IPS-18c (cell line): ENCODE measurements around the gene TPCN2.

ENCODE experiments used
- H3K4me3 ChIP-seq: 2 replicates; pipeline ENCODE4 v1.7.0; 2013; ENCODE audit warnings: low read depth, mild to moderate bottlenecking, low read length, moderate library complexity; ENCODE audit not compliant: insufficient read depth
- H3K9me3 ChIP-seq: one replicate; pipeline ENCODE4 v1.6.1; 2013; ENCODE audit warnings: mild to moderate bottlenecking, low read length, moderate library complexity; ENCODE audit not compliant: control insufficient read depth, insufficient read depth

The TPCN2 gene

DNA sequence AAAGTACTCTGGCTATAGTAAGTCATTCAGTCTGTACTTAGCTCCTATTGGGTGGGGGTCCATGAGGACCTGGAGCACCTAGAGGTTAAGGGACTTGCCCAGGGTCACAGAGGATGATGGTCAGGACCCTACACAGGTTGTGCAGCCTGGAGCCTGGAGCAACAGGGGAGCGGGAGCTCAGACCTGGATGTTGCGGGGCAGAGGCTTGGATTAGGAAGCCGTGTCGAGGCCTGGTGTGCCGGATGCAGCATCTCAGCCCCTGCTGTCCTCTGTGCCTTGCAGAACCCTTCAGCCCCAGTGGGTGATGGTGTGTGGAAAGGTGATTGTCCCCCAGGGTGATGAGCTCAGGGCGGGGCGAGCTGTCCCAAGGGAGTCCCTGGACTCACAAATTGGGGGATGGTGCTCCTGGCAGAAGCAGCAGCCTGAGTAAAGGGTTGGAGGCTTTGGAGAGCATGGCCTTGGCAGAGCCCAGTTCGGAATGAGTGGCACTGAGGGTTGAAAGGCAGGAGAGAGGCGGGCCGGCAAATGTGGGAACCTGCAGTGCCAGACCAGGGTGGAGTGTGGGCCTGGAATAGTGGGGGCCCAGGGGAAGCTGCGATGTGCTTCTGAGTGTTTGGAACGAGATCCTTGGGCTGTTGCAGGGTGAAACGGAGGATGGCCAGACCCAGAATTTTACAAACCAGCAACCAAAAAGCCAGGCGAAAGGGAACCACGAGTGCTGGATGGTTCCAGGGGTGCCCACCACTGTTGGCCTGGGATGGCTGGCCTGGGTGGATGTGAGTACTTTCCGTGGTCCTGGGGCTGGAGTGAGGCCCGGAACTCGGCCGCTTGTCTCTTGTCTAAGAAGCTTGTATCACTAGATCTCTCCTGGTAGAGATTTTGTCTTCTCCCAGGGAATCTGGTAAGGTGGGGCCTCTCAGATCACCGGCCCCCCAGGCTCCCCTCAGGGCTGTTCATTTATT is 2.9 kb downstream of the TPCN2 start:
- Histone ChIP-seq H3K9me3 (no peaks in the 10 kb centered on the region), H3K4me3 (no peak overlapping the region)

DNA sequence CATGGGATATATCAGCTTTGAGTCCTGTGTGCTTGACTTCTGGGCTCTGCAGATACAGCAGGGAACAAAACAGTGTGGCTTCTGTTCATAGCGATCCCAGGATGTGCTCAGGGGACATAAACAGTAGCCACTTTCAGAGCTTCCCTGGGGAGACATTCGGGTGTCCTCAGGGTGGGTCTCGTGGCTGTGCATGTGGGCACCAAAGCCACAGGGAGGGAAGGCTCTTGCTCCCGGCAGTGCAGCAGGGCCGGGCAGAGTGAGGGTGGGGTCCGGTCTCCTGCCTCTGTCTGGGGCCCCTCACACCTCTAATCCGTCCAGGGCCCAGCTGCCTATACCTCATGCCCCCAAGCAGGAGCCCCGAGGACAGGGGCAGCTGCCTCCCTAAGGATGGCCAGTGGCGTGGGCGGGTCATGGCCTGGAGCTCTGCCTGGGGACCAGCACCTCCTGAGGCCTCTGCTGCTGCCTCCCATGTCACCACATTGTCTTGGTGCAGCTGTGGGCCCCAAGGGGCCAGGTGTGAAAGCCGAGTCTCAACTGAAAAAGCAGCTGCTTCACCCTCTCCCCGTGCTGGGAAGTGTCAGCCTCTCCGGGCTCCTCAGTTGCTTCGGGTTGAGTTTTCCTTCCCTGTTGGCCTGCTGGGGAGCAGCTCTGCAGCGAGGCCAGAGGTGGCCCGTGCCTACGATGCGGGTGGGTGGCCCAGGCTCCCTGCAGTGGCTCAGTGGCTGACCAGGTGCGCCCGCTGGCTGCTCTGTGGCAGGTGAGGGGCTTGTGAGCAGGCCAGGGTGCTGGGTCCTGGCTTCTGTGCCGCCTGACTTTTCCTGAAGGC is 3.8 kb downstream of the TPCN2 start:
- Histone ChIP-seq H3K9me3 (no peaks in the 10 kb centered on the region), H3K4me3 (no peak overlapping the region)

- Histone ChIP-seq H3K9me3 (no peaks in the 10 kb centered on the region), H3K4me3 (no peak overlapping the region)
These were observed 4.4 kb downstream of the TPCN2 start for GRCh38 chr11:69053169-69053477.

GRCh38 chr11:69053546-69054396 is 5.0 kb downstream of the TPCN2 start:
- no peak overlapping the region for H3K4me3 ChIP-seq
- H3K9me3 ChIP-seq: no peaks in the 10 kb centered on the region

GRCh38 chr11:69054397-69055211 is 5.9 kb downstream of the TPCN2 start:
- H3K9me3 ChIP-seq: no peaks in the 10 kb centered on the region
- no peak overlapping the region for H3K4me3 ChIP-seq

- no peak overlapping the region for H3K4me3 ChIP-seq
- H3K9me3 ChIP-seq: no peaks in the 10 kb centered on the region
These were observed 6.5 kb downstream of the TPCN2 start for GRCh38 chr11:69055212-69055586.

DNA sequence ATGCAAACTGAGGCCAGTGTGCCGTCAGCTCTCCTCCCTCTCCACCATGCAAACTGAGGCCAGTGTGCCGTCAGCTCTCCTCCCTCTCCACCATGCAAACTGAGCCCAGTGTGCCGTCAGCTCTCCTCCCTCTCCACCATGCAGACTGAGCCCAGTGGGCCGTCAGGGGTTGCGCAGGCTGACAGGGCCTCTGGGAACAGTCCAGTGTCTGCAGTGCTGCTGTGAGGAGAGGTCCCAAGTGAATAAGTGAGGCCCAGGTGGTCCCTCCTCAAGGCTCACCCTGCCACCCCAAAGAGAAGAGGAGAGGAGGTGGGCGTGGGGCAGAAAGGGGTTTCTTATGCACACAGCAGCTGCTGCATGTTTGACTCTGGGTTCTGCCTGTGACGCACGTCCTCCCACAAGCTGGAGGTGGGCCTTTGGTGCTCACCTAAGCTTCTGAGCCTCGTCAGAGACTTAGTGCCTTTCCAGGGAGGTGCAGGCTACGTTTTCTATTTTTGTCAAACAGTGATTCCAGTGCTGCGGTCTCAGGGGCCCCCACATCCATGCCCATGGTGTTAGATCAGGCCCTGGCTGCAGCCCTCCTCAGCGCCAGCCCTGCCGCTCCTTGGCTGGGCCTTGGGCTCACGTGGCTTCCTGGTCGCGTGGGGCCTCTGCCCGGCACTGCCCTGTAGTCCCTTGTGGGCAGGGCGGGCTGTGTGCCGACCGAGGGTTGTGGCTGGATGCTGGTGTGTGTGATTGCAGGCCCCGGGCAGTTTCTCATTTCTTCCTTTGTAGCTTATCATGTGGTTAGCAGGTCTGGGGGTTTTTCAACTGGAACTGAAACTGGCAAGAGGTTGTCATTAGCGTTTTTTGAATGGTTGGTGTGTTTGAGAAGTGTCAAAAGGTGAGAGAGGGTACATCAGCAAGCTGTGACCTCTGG is 7.1 kb downstream of the TPCN2 start:
- Histone ChIP-seq H3K4me3 (no peak overlapping the region), H3K9me3 (no peaks in the 10 kb centered on the region)

GRCh38 chr11:69057236-69057635 is 8.5 kb downstream of the TPCN2 start:
- no peaks in the 10 kb centered on the region for H3K9me3 ChIP-seq
- no peak overlapping the region for H3K4me3 ChIP-seq

- H3K9me3 ChIP-seq: no peaks in the 10 kb centered on the region
- no peak overlapping the region for H3K4me3 ChIP-seq
These were observed 9.1 kb downstream of the TPCN2 start for GRCh38 chr11:69057801-69058200.

DNA sequence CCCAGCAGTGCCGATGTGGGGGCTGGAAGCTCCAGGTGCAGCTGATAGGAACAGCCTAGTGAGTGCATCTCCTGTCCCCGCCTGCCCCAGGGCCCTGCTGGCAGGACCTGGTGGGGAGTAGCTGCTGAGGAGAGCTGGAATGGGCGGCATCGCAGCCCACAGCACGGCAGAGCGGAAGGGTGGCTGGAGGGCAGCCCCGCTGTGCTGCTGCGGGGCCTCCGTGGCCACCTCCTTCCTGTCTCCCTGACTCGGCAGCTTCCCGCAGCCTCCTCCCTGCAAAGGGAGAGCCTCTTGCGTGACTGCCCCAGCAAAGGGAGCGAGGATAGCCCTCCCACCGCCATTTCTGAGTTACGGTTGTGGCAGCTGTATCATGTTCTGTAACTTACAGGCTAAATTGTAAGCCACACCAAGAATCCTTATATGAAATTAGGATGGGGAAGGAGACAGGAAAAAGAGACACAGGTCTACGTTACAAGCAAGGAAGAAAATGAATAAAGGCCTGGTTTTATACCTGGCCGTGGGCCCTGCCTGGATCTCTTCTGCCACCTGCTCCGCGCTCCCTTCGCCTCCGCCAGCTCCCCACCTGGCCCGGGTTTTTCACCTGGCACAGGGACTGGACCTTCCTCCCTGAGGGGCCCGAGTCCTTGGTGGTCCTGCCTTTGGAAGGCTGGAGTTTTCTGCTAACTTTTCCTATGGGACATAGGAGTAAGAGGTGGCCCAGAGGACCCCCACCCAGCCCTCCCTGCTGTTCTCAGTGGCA is 10.0 kb downstream of the TPCN2 start:
- H3K9me3 ChIP-seq: no peaks in the 10 kb centered on the region
- no peak overlapping the region for H3K4me3 ChIP-seq

GRCh38 chr11:69059429-69059828 is 10.7 kb downstream of the TPCN2 start:
- Histone ChIP-seq H3K9me3 (no peaks in the 10 kb centered on the region), H3K4me3 (no peak overlapping the region)

DNA sequence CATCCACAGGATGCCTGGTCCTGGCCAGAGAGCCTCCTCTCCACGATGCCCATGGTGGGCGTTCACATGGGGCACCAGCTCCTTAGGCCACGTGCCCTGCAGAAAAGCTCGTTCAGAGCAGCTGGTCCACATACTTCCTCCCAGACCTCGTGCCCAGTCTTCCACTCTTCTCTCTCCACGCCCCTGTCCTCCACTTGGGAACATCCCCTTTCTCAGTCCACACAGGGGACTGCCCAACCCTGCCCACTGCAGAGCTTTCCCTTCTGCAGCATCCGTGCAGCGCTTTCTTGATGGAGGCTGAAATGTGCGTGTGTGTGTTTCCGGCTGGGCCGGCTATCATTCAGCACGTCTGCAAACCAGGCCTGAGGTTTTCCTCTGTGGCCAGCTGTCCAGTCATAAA is 11.3 kb downstream of the TPCN2 start:
- Histone ChIP-seq H3K4me3 (no peak overlapping the region), H3K9me3 (no peaks in the 10 kb centered on the region)

GRCh38 chr11:69060806-69061712 is 12.3 kb downstream of the TPCN2 start:
- H3K4me3 ChIP-seq: no peak overlapping the region
- no peaks in the 10 kb centered on the region for H3K9me3 ChIP-seq

- Histone ChIP-seq H3K9me3 (no peaks in the 10 kb centered on the region), H3K4me3 (no peak overlapping the region)
These were observed 13.0 kb downstream of the TPCN2 start for GRCh38 chr11:69061713-69062053.
